ENCODE data around the gene EMILIN1. TPM values are rescaled to one million over a fixed set of nuclear protein-coding genes. Genes with fewer than 3 reads are reported as not detected.

Gene EMILIN1
- total RNA-seq, 4 donors from 2014 or later, result 27.5 to 62.7 (median 41.2) TPM

DNA sequence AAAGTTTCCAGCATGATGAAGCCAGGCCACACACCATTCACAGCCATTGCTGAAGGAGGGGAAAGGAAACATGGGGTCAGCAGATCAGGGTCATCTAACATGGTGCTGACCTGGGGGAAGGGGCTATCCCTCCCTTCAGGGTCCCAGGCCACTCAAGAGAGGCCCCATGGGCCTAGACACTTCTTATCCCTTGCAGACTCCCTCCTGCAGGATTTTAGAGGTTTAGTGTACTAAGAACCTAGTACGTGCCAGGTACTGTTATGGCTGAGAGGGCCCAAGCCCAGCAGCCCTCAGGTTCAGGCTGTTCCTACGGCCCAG lies 17.0 kb downstream of the EMILIN1 start:
- DNase-seq (ENCODE audit: low spot score) (no peak), ATAC-seq (ENCODE audit: low FRiP score) (no peak)
- TF ChIP-seq, protein P1, sequence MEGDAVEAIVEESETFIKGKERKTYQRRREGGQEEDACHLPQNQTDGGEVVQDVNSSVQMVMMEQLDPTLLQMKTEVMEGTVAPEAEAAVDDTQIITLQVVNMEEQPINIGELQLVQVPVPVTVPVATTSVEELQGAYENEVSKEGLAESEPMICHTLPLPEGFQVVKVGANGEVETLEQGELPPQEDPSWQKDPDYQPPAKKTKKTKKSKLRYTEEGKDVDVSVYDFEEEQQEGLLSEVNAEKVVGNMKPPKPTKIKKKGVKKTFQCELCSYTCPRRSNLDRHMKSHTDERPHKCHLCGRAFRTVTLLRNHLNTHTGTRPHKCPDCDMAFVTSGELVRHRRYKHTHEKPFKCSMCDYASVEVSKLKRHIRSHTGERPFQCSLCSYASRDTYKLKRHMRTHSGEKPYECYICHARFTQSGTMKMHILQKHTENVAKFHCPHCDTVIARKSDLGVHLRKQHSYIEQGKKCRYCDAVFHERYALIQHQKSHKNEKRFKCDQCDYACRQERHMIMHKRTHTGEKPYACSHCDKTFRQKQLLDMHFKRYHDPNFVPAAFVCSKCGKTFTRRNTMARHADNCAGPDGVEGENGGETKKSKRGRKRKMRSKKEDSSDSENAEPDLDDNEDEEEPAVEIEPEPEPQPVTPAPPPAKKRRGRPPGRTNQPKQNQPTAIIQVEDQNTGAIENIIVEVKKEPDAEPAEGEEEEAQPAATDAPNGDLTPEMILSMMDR (IDR thresholded peaks at IDR 0.05), result no peak

DNA sequence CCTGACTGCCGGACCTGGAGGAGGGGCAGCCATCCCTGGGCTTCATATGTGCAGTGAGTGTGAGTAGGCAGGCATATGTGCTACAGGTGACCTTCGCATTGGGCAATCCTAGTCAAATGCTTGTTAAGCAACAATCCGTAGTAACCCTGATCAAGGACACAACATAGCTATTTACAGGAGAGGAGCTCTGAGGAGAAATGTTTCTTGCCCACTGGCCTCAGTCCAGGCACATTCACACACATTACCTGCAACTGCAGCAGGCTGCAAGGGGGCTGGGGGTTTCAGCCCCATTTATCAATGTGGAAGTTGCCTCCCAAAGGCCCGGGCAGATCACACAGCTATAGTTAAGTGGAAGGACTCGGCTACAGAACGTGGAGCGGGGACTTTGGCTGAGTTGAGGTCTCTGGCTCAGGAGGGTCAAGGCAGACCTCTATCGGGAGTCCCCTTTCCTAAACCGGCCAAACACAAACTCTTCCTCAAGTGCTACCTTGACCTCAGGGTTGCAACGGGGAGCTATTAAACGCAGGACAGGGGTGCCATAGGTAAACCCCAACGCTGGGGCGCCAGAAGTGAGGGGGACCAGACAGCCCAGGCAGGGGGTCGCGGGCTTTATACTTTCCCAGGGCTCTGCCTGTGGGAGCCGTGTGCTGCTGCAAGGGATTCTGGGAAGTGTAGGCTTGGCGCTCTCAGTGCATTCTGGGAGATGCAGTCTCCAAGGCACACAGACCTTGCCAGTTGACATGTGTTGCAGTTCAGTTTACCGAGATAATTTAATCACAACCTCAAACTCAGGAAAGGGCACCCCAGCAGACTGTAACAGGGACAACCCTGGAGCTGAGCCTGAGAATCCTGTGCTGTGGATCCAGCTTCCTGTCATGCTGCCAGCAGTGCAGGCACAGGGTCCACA lies 17.6 kb downstream of the EMILIN1 start:
- TF ChIP-seq, protein P1 (IDR thresholded peaks at IDR 0.05), result no peak
- ATAC-seq (ENCODE audit: low FRiP score) (peak; percentile 70), DNase-seq (ENCODE audit: low spot score) (no peak)

DNA sequence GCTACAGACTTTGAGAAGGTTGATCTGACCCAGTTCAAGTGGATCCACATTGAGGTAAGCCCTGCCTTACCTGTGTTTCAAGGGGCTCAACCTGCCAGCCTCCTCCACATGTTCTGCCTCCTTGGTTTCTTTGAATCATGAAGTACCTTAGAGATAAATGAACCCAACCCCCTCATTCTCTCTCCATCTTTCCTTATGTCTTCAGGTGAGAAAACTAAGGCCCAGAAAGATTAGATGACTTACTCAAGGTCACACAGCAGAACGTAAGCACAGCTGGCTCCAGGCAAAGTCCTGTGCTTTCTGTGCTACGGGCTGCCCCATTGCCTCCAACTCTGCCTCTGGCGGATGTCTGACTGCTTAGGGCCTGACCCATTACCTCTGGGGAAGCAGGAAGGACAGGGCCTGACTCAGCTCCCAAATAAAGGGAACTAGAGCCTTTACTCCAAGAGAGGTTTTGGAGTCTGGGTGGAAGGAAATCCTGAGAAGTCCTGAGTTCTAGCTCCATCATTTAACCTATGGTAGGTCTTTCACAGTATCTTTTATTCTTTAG lies 18.4 kb downstream of the EMILIN1 start:
- DNase-seq (ENCODE audit: low spot score) (no peak), ATAC-seq (ENCODE audit: low FRiP score) (no peak)
- TF ChIP-seq, protein P1 (IDR thresholded peaks at IDR 0.05), result no peak

DNA sequence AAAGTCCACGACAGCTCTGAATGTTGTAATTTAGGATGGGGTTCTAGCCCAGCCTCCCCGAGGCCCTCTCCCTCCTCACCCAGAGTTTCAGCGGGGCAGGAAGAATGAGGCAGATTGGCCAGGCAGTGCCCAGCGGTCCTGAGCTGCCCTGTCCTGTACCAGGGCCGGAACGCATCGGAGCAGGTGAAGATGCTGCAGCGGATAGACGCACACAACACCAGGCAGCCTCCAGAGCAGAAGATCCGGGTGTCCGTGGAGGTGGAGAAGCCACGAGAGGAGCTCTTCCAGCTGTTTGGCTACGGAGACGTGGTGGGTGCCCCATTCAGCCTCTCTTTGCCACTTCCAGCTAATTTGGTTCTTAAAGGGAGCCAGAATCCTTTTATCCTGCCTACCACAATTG lies 18.9 kb downstream of the EMILIN1 start:
- ATAC-seq (ENCODE audit: low FRiP score) (no peak), DNase-seq (ENCODE audit: low spot score) (no peak)
- TF ChIP-seq, protein P1 (IDR thresholded peaks at IDR 0.05), result no peak

DNA sequence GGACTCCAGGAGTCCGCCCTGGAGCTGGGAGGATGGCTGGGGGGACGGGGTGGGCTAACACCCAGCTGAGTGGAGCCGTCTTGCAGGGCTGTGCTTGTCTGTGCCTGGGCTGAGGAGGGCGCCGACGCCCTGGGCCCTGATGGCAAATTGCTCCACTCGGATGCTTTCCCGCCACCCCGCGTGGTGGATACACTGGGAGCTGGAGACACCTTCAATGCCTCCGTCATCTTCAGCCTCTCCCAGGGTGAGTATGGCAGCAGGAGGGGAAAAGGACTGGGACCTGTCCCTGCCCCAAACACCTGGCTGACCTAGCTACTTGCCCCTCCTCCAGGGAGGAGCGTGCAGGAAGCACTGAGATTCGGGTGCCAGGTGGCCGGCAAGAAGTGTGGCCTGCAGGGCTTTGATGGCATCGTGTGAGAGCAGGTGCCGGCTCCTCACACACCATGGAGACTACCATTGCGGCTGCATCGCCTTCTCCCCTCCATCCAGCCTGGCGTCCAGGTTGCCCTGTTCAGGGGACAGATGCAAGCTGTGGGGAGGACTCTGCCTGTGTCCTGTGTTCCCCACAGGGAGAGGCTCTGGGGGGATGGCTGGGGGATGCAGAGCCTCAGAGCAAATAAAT lies 21.0 kb downstream of the EMILIN1 start:
- no peak for DNase-seq (ENCODE audit: low spot score)
- no peak for ATAC-seq (ENCODE audit: low FRiP score)
- TF ChIP-seq, protein P1 (IDR thresholded peaks at IDR 0.05), result no peak

DNA sequence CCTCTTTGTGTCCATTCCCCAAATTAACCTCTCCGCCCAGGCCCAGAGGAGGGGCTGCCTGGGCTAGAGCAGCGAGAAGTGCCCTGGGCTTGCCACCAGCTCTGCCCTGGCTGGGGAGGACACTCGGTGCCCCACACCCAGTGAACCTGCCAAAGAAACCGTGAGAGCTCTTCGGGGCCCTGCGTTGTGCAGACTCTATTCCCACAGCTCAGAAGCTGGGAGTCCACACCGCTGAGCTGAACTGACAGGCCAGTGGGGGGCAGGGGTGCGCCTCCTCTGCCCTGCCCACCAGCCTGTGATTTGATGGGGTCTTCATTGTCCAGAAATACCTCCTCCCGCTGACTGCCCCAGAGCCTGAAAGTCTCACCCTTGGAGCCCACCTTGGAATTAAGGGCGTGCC lies 21.6 kb downstream of the EMILIN1 start:
- TF ChIP-seq, protein P1 (IDR thresholded peaks at IDR 0.05), result no peak
- ATAC-seq (ENCODE audit: low FRiP score) (no peak), DNase-seq (ENCODE audit: low spot score) (no peak)
